GM12891 (cell line): ENCODE measurements around the gene RASL10A.

Experiments
- DNase-seq: peaks from one replicate; pipeline ENCODE4 v3.0.0; 2011; ENCODE audit warnings: low spot score; ENCODE audit not compliant: insufficient read length
- FAIRE-seq: peaks from 2 replicates; lab custom pipeline; 2011; peaks lifted over from hg19 to GRCh38; lab: Jason Lieb, UNC
- PAX5 ChIP-seq: IDR thresholded peaks from 2 replicates; pipeline ENCODE4 v1.6.1; 2011; ENCODE audit warnings: low read length, moderate library complexity, mild to moderate bottlenecking; ENCODE audit not compliant: insufficient read depth, severe bottlenecking
- POLR2A ChIP-seq: IDR thresholded peaks from 2 replicates; pipeline ENCODE4 v1.6.1; 2011; ENCODE audit warnings: low read depth, low read length, control low read depth
- POLR2AphosphoS5 ChIP-seq: IDR thresholded peaks from 2 replicates; pipeline ENCODE4 v1.6.1; 2011; ENCODE audit warnings: low read depth, low read length, control low read depth
- POU2F2 ChIP-seq: IDR thresholded peaks from 2 replicates; pipeline ENCODE4 v1.6.1; 2011; ENCODE audit warnings: low read depth, mild to moderate bottlenecking, control low read depth, low read length, moderate library complexity
- SPI1 ChIP-seq: IDR thresholded peaks from 2 replicates; pipeline ENCODE4 v1.6.1; 2011; ENCODE audit warnings: low read depth, low read length, control low read depth
- TAF1 ChIP-seq: IDR thresholded peaks from 2 replicates; pipeline ENCODE4 v1.6.1; 2011; ENCODE audit warnings: low read depth, low read length, control low read depth

The RASL10A gene

DNA sequence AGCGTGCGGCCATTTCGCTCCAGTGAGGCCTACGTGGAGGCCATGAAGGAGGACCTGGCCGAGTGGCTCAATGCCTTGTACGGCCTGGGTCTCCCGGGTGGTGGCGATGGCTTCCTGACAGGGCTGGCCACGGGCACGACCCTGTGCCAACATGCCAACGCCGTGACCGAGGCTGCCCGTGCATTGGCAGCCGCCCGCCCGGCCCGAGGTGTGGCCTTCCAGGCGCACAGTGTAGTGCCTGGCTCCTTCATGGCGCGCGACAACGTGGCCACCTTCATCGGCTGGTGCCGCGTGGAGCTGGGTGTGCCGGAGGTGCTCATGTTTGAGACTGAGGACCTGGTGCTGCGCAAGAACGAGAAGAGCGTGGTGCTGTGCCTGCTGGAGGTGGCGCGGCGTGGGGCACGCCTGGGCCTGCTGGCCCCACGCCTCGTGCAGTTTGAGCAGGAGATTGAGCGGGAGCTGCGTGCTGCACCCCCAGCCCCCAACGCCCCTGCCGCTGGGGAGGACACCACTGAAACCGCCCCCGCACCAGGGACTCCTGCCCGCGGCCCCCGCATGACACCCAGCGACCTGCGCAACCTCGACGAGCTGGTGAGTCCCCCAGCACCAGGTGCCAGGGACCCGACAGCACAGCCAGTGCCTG is 7.2 kb downstream of the RASL10A start:
- no peak for FAIRE-seq
- TF ChIP-seq POLR2AphosphoS5, result no peak
- no peak for TF ChIP-seq POLR2A
- no peak for TF ChIP-seq TAF1
- no peak for TF ChIP-seq PAX5
- no peak for TF ChIP-seq POU2F2
- no peak for TF ChIP-seq SPI1
- DNase-seq, result no peak

DNA sequence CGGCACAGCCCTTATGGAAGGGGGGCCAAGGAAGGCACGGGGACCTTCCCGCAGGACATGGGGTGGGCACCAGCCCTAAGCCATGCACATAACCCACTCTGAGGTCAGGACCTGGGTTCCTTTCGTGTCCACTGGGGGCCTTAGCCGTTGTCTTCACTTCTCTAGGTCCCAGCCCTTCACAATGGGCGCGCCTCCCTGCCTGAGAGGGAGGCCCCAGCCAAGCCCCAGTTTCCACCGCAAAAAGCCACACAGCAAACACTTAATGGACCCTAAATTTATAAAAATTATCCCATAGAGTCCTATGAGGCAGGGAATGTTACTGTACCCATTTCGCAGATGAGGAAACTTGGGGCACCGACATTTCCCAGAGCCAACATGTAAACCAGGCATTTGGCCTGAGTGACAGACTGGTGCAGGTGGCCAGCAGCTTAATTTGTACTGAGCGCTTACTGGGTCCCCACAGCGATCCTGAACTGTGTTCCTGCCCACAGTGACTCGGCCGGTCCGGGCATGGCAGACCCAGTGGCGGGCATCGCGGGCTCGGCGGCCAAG is 7.8 kb downstream of the RASL10A start:
- DNase-seq (no peak), FAIRE-seq (no peak)
- TF ChIP-seq TAF1 (no peak), PAX5 (no peak), POLR2AphosphoS5 (no peak), SPI1 (no peak), POLR2A (no peak), POU2F2 (no peak)

DNA sequence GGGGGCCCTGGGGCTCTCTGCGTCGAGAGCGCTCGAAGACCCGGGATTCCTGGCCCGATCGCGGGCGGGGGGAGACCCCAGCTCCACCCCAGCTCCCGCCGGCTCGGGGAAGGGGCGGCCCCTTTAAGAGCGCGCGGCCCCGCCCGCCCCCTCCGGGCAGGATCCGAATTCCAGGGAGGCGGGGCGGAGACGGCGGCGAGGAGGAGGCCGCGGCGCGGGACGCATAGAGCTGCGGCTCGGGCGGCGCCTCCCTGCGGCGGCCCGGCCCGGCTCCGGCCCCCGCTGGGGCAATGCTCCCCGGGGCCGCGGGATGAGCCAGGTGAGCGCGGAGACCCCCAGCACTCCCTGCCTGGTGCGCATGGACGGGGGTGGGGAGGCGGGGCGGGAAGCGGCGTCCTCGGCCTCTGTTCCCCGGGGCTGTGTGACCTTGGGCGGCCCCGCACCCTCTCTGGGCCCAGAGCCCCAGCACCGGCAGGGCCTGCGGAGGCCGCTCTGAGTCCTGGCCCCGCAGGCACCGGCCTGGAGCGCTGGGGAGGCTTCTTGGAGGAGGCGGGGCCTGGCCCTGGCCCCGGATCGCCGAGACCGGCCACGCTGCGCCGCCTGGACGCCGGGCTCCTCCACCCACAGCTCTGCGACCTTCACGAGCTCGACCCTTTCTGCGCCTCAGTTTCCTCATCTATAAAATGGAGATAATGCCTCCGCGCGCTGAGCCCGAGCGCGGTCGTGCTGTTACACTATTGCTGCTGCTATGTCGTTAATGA is 8.5 kb downstream of the RASL10A start:
- TF ChIP-seq PAX5, result no peak
- no peak for TF ChIP-seq POLR2AphosphoS5
- TF ChIP-seq POU2F2, result no peak
- no peak for TF ChIP-seq TAF1
- TF ChIP-seq POLR2A, result no peak
- TF ChIP-seq SPI1, result no peak
- DNase-seq (peak; percentile 59), FAIRE-seq (no peak)

DNA sequence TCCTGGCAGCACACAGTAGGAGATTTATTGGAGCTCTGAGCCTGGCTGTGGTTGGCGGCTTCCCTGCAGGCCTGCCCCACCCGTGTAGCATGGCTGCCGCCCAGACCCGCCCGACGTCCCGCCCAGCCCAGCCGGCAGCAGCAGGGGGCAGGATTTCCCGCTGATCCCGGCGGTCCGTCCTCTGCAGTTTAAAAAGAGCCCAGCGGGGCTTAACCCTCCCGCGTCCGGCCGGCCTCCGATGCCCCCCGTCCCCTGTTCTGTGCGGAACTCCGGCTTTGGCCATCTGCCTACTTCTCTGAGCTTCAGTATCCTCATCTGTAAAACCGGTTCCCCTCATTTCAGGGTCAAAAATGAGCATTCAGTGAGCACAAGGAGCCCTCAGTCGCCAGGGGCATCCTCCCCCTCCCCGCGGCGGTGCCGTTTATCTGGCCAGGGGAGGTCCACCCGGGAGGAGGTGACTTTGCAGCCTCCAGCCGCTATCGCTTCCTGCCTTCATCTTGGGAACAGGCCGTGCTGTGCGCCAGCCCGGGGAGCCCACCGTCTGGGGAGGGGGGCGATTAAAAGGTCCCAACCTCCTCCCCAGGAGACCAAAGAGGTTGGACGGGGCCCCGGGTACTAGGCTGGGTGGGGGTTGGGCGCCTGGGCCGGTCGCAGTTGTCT is 9.2 kb downstream of the RASL10A start, which contains the start of gene GAS2L1:
Gene GAS2L1, plus strand, starts transcription at position 476 of the 660 bp plus-strand sequence. CDS start 1,456 bp downstream, outside the sequence.
- peak; percentile 73 for DNase-seq
- FAIRE-seq, result peak; percentile 83
- TF ChIP-seq TAF1 (no peak), POU2F2 (no peak), POLR2AphosphoS5 (no peak), POLR2A (no peak), SPI1 (no peak), PAX5 (no peak)

DNA sequence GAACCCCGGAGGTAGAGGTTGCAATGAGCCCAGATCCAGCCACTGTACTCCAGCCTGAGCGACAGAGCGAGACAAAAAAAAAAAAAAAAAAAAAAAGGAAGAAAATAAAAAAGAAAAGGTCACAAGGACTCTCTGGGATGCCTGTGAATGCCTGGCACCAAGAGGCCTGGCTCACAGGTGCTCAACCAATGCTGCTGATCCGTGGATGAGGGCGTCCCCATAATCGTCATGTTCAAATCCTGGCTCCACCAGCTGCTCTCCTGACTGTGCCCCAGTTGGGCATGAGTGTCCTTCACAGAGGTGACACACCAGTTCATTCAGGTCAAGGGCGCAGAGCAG is 9.7 kb downstream of the RASL10A start:
- no peak for FAIRE-seq
- no peak for DNase-seq
- no peak for TF ChIP-seq SPI1
- TF ChIP-seq TAF1, result no peak
- TF ChIP-seq POU2F2, result no peak
- no peak for TF ChIP-seq POLR2AphosphoS5
- TF ChIP-seq POLR2A, result no peak

DNA sequence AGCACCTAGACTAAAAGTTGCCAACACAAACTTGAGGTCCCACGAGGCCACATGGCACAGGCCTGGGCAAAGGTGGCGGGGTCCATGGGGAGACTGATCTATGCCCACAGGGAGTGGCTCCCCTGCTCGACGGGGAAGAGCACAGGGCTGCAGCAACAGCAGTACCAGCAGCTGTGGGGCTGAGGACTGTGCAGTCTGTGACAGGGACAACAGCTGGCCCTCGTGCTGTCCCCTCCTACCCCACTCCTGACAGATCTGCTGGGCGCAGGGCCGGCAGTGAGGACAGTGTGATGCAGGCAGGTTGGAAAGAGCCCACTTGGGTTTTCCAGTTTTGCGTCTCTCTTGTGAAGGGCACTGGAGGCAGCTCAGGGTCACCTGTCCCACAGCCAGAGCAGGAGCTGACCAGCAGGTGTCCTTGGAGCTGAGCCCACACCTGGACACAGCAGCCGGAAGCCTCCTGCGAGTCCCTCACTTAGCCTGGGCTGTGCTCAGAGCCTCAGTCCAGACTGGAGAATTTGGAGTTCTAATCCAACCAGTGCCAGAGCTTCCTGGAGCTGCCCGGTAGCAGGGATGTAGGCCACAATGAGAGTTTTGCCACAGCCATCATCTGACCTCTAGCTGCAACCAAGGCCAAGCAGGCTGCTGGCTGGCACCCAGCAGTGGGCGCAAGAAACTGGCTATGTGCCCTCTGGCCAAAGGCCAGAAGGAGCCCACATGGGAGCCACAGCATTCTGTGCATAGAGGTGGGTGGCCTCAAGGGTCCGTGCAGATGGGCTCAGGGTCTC is 12.6 kb downstream of the RASL10A start:
- TF ChIP-seq PAX5, result no peak
- TF ChIP-seq POLR2AphosphoS5, result no peak
- TF ChIP-seq TAF1, result no peak
- TF ChIP-seq POLR2A, result no peak
- no peak for TF ChIP-seq POU2F2
- no peak for TF ChIP-seq SPI1
- DNase-seq (no peak), FAIRE-seq (no peak)

DNA sequence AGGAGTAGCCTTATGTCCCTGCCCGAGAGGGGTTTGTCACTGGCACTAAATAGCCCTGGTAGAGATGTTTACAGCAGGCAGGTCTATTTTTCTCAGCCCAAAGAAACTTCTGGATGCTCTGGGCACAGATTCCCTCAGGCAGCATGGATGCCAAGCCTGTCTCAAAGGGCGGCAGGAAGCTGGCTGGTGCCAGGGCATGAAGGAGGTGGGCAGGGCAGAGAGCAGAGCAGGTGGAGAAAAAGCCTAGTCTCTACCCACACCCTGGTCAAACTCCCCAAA is 13.2 kb downstream of the RASL10A start:
- TF ChIP-seq POLR2A, result no peak
- TF ChIP-seq SPI1, result no peak
- TF ChIP-seq POU2F2, result no peak
- no peak for TF ChIP-seq PAX5
- FAIRE-seq (no peak), DNase-seq (no peak)

DNA sequence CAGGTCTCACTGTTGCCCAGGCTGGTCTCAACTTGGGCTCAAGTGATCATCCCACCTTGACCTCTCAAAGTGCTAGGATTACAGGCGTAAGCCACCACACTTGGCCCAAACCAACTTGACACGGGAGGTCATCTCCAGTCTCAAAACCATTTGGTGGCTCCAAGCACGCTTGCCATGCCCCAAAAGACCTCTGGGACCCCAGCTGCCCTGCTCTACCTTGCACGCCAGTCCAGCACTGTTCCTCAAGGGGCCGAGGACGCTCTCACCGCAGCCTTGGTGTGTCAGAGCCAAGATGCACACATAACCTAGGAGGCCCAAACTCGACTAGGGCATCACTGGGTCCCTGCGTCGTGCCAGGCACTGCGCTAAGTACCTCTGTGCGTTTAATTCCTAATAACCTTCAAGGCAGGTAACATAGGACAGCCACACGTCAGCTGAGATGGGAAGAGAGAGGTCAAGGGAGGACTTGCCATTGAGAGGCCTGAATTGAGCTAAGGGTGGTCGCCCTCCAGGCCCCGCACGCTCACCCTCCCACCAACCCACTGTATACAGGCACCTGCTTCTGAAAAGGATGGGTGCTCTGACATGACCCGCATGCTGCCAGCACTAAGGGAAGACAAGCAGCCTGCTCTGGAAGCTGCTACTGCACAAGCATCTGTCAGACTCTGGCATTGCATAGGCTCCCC is 13.6 kb downstream of the RASL10A start:
- DNase-seq, result no peak
- TF ChIP-seq PAX5, result no peak
- no peak for TF ChIP-seq POLR2A
- no peak for TF ChIP-seq SPI1
- no peak for TF ChIP-seq POU2F2
- TF ChIP-seq TAF1, result no peak
- TF ChIP-seq POLR2AphosphoS5, result no peak; the same call in 1 of the 2 replicates

More for the DNA sequence above, 13.6 kb downstream of the RASL10A start:
- peak; percentile 13 for FAIRE-seq
